ENCODE measurements around the gene RFC5.

Gene RFC5

GRCh38 chr12:118046430-118046829 is 29.9 kb downstream of the RFC5 start:
- TF ChIP-seq, protein P1, sequence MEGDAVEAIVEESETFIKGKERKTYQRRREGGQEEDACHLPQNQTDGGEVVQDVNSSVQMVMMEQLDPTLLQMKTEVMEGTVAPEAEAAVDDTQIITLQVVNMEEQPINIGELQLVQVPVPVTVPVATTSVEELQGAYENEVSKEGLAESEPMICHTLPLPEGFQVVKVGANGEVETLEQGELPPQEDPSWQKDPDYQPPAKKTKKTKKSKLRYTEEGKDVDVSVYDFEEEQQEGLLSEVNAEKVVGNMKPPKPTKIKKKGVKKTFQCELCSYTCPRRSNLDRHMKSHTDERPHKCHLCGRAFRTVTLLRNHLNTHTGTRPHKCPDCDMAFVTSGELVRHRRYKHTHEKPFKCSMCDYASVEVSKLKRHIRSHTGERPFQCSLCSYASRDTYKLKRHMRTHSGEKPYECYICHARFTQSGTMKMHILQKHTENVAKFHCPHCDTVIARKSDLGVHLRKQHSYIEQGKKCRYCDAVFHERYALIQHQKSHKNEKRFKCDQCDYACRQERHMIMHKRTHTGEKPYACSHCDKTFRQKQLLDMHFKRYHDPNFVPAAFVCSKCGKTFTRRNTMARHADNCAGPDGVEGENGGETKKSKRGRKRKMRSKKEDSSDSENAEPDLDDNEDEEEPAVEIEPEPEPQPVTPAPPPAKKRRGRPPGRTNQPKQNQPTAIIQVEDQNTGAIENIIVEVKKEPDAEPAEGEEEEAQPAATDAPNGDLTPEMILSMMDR (IDR thresholded peaks at IDR 0.05; ENCODE audit: low read depth, low read length, missing control alignments): no peak
- no peak for DNase-seq (ENCODE audit: extremely low read depth, low read depth)
- no peak overlapping the region for H3K4me3 ChIP-seq (replicated peaks; ENCODE audit: low read depth, low read length)

DNA sequence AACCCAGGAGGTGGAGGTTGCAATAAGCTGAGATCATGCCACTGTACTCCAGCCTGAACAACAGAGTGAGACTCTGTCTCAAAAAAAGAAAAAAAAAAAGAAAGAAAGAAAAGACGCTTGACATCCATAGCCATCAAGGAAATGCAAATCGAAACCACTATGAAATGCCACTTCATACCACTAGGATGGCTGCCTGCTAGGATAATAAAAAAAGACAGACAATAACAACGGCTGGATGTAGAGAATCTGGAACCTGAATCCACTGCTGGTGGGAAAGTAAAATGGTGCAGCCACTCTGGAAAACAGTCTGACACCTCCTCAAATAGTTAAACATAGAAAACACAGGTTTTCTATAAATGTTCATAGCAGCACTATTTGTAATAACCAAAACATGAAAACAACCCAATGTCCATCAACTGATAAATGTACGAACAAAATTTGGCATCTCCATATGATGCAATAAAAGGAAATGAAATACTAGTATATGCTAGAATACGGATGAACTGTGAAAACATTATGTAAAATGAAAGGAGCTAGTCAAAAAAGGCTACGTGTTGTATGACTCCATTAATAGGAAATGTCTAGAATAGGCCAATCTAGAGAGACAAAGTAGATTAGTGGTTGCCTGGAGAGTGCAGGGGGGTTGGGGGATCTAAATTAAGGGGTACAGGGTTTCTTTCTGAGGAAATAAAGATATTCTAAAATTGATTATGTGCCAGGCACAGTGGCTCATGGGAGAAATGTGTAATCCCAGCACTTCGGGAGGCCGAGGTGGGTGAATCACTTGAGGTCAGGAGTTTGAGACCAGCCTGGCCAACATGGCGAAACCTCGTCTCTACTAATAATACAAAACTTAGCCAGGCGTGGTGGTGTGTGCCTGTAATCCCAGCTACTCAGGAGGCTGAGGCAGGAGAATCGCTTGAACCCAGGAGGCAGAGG is 34.7 kb downstream of the RFC5 start:
- no peak overlapping the region for H3K4me3 ChIP-seq (replicated peaks; ENCODE audit: low read depth, low read length)
- DNase-seq (ENCODE audit: extremely low read depth, low read depth): no peak
- TF ChIP-seq, protein P1 (IDR thresholded peaks at IDR 0.05; ENCODE audit: low read depth, low read length, missing control alignments): no peak

DNA sequence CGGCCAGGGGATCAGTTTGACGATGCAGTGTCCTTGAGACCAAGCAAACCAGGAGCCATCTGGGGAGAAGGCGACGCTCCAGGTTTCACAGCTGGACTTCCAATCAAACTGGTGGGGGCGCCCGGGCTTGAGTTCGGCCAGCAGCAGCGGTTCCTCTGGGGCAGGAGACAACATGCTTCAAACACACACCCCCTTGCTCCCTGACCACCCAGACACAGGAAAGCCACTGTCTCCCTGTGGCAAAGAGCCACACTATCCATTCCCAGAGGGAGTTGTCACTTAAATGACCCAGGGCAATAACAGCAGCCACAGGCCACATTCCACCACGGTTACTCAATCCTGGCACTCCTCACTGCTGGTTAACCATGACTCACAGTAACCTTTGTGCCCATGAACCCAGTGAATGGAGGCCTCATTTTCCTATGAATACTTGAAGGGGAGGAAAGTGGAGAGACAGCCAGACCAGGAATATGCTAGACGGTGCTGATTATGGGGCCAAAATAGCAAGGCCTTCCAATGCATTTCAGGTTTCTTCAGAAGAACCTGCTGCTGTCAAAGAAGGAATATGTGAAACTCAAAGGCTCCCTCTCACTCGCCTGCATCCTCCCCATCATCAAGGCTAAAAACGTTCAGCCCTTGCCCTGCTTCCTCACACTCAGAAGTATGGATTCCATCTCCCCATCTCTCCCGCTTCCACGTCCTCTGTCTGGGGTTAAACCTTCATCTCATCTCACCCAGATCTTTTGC is 36.0 kb downstream of the RFC5 start:
- peak; percentile 96 for DNase-seq (ENCODE audit: extremely low read depth, low read depth)
- H3K4me3 ChIP-seq (replicated peaks; ENCODE audit: low read depth, low read length): no peak overlapping the region
- TF ChIP-seq, protein P1 (IDR thresholded peaks at IDR 0.05; ENCODE audit: low read depth, low read length, missing control alignments): no peak

DNA sequence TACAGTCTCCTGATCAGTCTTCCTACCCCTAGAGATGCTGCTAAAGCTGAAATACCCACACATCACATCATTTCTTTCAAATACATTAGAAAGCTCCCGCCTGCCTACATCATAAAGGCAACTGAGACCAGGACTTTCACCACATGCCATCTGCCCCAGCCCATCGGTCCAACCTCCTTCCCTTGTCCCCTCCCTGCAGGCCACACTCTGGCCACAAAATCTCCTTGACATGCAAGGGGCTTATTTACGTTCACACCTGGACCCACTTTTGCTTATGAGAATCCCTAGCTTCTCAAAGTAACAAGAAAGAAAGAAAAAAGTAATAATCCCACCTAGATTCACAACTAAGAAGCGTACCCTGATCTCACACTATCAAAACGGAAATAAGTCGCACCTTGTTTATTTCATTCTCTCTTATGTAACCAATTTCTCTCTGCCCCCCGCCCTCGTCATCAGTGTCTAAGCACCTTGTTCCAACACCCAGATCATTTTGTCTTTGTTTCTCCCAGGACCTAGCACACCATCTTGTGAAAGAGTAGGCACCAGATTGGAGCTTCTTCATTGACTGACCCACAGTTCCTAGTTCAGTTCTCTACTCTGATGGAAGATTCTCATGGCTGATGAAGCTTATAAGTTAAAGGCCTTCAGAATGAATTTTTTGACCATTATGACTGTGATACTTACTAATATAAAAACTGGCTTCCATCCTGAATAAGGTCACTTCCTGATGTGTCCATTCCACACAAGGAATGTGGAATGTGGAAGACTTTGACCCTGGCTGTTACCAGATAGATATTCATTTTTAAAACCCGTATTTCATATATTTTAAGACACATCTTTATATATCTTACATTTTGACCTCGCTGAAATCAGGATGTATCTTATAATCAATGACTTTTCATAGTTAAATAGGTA is 36.8 kb downstream of the RFC5 start:
- no peak for DNase-seq (ENCODE audit: extremely low read depth, low read depth)
- TF ChIP-seq, protein P1 (IDR thresholded peaks at IDR 0.05; ENCODE audit: low read depth, low read length, missing control alignments): no peak
- no peak overlapping the region for H3K4me3 ChIP-seq (replicated peaks; ENCODE audit: low read depth, low read length)

DNA sequence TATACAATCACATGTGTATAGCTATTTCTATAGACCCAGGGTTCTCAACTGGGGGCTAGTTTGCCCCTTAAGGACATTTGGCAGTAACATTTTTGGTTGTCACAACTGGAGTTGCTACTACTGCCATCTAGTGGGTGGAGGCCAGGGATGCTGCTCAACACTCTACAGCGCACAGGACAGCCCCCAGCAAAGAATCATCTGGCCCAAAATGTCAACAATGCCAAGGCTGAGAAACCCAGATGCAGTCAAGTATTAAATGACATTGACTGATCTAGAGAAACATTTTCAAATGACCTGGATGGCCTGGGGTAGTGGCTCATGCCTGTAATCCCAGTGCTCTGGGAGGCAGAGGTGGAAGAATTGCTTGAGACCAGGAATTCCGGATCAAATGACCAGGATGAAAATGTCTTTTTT is 38.6 kb downstream of the RFC5 start:
- H3K4me3 ChIP-seq (replicated peaks; ENCODE audit: low read depth, low read length): no peak overlapping the region

More for the DNA sequence above, 38.6 kb downstream of the RFC5 start:
- DNase-seq (ENCODE audit: extremely low read depth, low read depth): peak; percentile 29
- TF ChIP-seq, protein P1 (IDR thresholded peaks at IDR 0.05; ENCODE audit: low read depth, low read length, missing control alignments): peak; percentile 71
